Brain microvascular endothelial cell (primary cell): Measurements from ENCODE around the gene RAB3D.

Experiments
- DNase-seq: peaks from one replicate; pipeline ENCODE4 v3.0.0-alpha.2; 2020
- H3K27ac ChIP-seq: fragments of 250-450 bp; sonication (Bioruptor Pico); 2 replicates; pipeline ENCODE4 v1.5.1; 2020; ENCODE audit warnings: mild to moderate bottlenecking, moderate library complexity
- H3K27me3 ChIP-seq: fragments of 250-450 bp; sonication (Bioruptor Pico); replicated peaks from 2 replicates; pipeline ENCODE4 v1.5.1; 2020; ENCODE audit warnings: mild to moderate bottlenecking
- H3K36me3 ChIP-seq: fragments of 250-450 bp; sonication (Bioruptor Pico); replicated peaks from 2 replicates; pipeline ENCODE4 v1.5.1; 2020; ENCODE audit warnings: mild to moderate bottlenecking
- H3K4me3 ChIP-seq: 2 replicates; pipeline ENCODE4 v1.5.1; 2011; ENCODE audit warnings: low read depth, mild to moderate bottlenecking, control low read depth, low read length, moderate library complexity
- CTCF ChIP-seq: IDR thresholded peaks from 2 replicates; pipeline ENCODE4 v1.5.1; 2011; ENCODE audit warnings: low read depth, mild to moderate bottlenecking, moderate library complexity, low read length, control low read depth, inconsistent platforms; ENCODE audit errors: missing control alignments
- in situ Hi-C: cut with HindIII; loops from 2 replicates; pipeline ENCODE4 v1.10.0; 2017; ENCODE audit warnings: low sequenced_read_pairs, low pct_ligation_motif_present

RAB3D gene

GRCh38 chr19:11279505-11280236, 59.8 kb downstream of the RAB3D start:
- Histone ChIP-seq H3K36me3 (no peaks in the 10 kb centered on the region), H3K27ac (no peak overlapping the region), H3K4me3 (no peak overlapping the region), H3K27me3 (no peaks in the 10 kb centered on the region)
- no peak for TF ChIP-seq CTCF
- no peak for DNase-seq
- in situ Hi-C loops: no loop called here

DNA sequence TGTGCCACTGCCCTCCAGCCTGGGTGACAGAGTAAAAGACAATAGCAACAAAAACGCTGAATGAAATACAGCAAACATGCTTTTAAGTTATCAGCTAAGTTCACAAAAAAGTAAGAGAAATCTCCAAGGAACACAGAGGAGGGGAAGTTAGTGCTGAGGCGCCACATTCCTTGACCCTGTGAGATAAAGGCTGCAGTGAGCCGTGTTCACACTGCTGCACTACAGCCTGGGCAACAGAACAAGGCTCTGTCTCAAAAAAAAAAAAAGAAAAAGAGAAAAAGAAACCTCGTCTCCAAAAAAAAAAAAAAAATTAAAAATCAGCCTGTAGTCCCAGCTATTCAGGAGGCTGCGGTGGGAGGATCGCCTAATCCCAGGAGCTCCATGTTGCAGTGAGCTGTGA, 60.8 kb downstream of the RAB3D start:
- Histone ChIP-seq H3K36me3 (no peaks in the 10 kb centered on the region), H3K27me3 (no peaks in the 10 kb centered on the region), H3K27ac (no peak overlapping the region), H3K4me3 (no peak overlapping the region)
- TF ChIP-seq CTCF: no peak
- DNase-seq: peak; percentile 34
- in situ Hi-C loops: no loop called here

GRCh38 chr19:11274533-11275086, 64.8 kb downstream of the RAB3D start:
- Histone ChIP-seq H3K27me3 (no peaks in the 10 kb centered on the region), H3K4me3 (no peak overlapping the region)
- no peak for TF ChIP-seq CTCF

GRCh38 chr19:11273989-11274388, 65.5 kb downstream of the RAB3D start:
- H3K36me3 ChIP-seq: no peaks in the 10 kb centered on the region
- DNase-seq: no peak
- no peak overlapping the region for H3K27ac ChIP-seq
- H3K27me3 ChIP-seq: no peaks in the 10 kb centered on the region
- no peak for TF ChIP-seq CTCF
- no peak overlapping the region for H3K4me3 ChIP-seq
- in situ Hi-C loops: no loop called here

More at GRCh38 chr19:11274533-11275086, 64.8 kb downstream of the RAB3D start:
- Histone ChIP-seq H3K27ac (no peak overlapping the region), H3K36me3 (no peaks in the 10 kb centered on the region)
- no peak for DNase-seq
- in situ Hi-C loops: no loop called here

GRCh38 chr19:11273296-11273695, 66.2 kb downstream of the RAB3D start:
- in situ Hi-C loops: no loop called here
- no peak for DNase-seq
- Histone ChIP-seq H3K36me3 (no peaks in the 10 kb centered on the region), H3K4me3 (no peak overlapping the region), H3K27ac (no peak overlapping the region), H3K27me3 (no peaks in the 10 kb centered on the region)
- no peak for TF ChIP-seq CTCF
